Fibroblast of lung (primary cell): Measurements from ENCODE around the gene FERMT2. TPM values are rescaled to one million over a fixed set of nuclear protein-coding genes. Genes with fewer than 3 reads are reported as not detected.

Experiments
- DNase-seq, 2 donors: peaks; one replicate each; pipeline versions ENCODE4 v3.0.0 to v3.0.0-alpha.2; 2010; ENCODE audit warnings: low read depth in 2 of 2
- H2AFZ ChIP-seq: 2 replicates; pipeline ENCODE4 v1.5.1; 2012; ENCODE audit warnings: low read length, control low read depth, inconsistent platforms
- H3K27ac ChIP-seq: 2 replicates; pipeline ENCODE4 v1.5.1; 2011; ENCODE audit warnings: low read length, control low read depth; ENCODE audit not compliant: insufficient read depth
- H3K27me3 ChIP-seq: 2 replicates; pipeline ENCODE4 v1.5.1; 2011; ENCODE audit warnings: mild to moderate bottlenecking, low read length; ENCODE audit not compliant: control insufficient read depth, insufficient read depth
- H3K36me3 ChIP-seq: 2 replicates; pipeline ENCODE4 v1.5.1; 2011; ENCODE audit warnings: low read length; ENCODE audit not compliant: control insufficient read depth, insufficient read depth
- H3K4me1 ChIP-seq: 2 replicates; pipeline ENCODE4 v1.5.1; 2011; ENCODE audit warnings: low read length; ENCODE audit not compliant: control insufficient read depth, insufficient read depth; ENCODE audit errors: extremely low read depth
- H3K4me2 ChIP-seq: 2 replicates; pipeline ENCODE4 v1.5.1; 2011; ENCODE audit warnings: low read length, control low read depth; ENCODE audit not compliant: insufficient read depth; ENCODE audit errors: extremely low read depth
- H3K4me3 ChIP-seq, 4 experiments: fragments of 200-600 bp in 1 of 4; sonication (generic) in 1 of 4; replicated peaks in 1 of 4; 2 replicates each; pipeline ENCODE4 v1.5.1; 2011 to 2016; ENCODE audit warnings: low read length in 4 of 4, low read depth in 3 of 4, mild to moderate bottlenecking in 3 of 4, control low read depth in 2 of 4, inconsistent platforms in 1 of 4, mixed read lengths in 1 of 4; ENCODE audit not compliant: insufficient read depth in 1 of 4; ENCODE audit errors: control extremely low read depth in 1 of 4
- H3K79me2 ChIP-seq: 2 replicates; pipeline ENCODE4 v1.5.1; 2012; ENCODE audit warnings: mild to moderate bottlenecking, low read length, inconsistent platforms; ENCODE audit not compliant: control insufficient read depth, insufficient read depth
- H3K9ac ChIP-seq: 2 replicates; pipeline ENCODE4 v1.5.1; 2011; ENCODE audit warnings: mild to moderate bottlenecking, low read length, control low read depth; ENCODE audit not compliant: insufficient read depth
- H3K9me3 ChIP-seq: 2 replicates; pipeline ENCODE4 v1.5.1; 2012; ENCODE audit warnings: low read depth, low read length; ENCODE audit not compliant: control insufficient read depth, insufficient read depth
- H4K20me1 ChIP-seq: 2 replicates; pipeline ENCODE4 v1.5.1; 2011; ENCODE audit warnings: low read length; ENCODE audit not compliant: control insufficient read depth, insufficient read depth; ENCODE audit errors: extremely low read depth
- EZH2 ChIP-seq: IDR thresholded peaks from 2 replicates; pipeline ENCODE4 v1.5.1; 2012; ENCODE audit warnings: low read length, control low read depth, mild to moderate bottlenecking; ENCODE audit errors: missing control alignments
- polyA plus RNA-seq, 2 donors: library from polyadenylated mRNA; depleted of rRNA in 1 of 2; stranded (reverse) in 1 of 2; unstranded in 1 of 2; fragments of >200 nt; gene quantifications; 2 replicates each; pipeline ENCODE4 v1.2.1, GENCODE V29; 2011 to 2012; ENCODE audit warnings: missing spikeins in 1 of 2
- total RNA-seq: library from RNA; depleted of rRNA; stranded (reverse); fragments of >200 nt; gene quantifications from 2 replicates; pipeline ENCODE4 v1.2.1, GENCODE V29; 2014
- TF ChIP-seq, protein P1 (sequence below), 2 donors: IDR thresholded peaks in 1 of 2; conservative IDR thresholded peaks in 1 of 2; 1 replicate in 1 of 2; 2 replicates in 1 of 2; pipeline ENCODE4 v1.5.1; 2011 to 2012; ENCODE audit warnings: low read length in 2 of 2, control low read depth in 1 of 2, inconsistent platforms in 1 of 2, low read depth in 1 of 2, mild to moderate bottlenecking in 1 of 2

Gene FERMT2
- total and polyA plus RNA-seq, 2 donors (not counting 1 experiment from before 2014, with no cell fraction given), result 111 to 439 TPM

DNA sequence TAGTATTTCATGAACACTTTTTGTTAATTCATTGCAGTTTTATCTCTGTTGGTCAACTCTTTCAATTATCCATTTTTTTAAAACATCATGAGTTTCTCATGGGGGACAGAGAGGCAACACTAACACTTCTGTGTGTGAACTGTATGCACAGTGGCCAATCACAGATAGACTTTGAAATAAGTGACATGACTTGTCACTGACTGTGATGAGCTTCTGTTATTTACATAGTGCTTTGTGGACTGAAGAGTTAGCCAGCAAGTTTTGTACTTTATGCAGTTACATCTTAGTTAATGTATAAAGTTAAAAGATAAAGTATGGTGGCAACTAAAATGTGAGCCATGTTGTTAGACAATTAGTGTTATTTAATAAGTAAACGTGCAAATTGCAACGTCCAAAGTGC lies 16.1 kb downstream of the FERMT2 start:
- Histone ChIP-seq H3K79me2 (peaks cover 96% of the 10 kb centered on the region), H4K20me1 (peaks cover 17% of the 10 kb centered on the region), H3K4me1 (peaks cover 7% of the 10 kb centered on the region), H3K27ac (no peak overlapping the region), H3K4me2 (no peak overlapping the region), H2AFZ (no peak overlapping the region), H3K9me3 (no peaks in the 10 kb centered on the region), H3K9ac (no peak overlapping the region), H3K27me3 (no peaks in the 10 kb centered on the region), H3K4me3 (no peak overlapping the region), H3K36me3 (no peaks in the 10 kb centered on the region)
- no peak for DNase-seq
- TF ChIP-seq EZH2, result no peak
- TF ChIP-seq, protein P1, sequence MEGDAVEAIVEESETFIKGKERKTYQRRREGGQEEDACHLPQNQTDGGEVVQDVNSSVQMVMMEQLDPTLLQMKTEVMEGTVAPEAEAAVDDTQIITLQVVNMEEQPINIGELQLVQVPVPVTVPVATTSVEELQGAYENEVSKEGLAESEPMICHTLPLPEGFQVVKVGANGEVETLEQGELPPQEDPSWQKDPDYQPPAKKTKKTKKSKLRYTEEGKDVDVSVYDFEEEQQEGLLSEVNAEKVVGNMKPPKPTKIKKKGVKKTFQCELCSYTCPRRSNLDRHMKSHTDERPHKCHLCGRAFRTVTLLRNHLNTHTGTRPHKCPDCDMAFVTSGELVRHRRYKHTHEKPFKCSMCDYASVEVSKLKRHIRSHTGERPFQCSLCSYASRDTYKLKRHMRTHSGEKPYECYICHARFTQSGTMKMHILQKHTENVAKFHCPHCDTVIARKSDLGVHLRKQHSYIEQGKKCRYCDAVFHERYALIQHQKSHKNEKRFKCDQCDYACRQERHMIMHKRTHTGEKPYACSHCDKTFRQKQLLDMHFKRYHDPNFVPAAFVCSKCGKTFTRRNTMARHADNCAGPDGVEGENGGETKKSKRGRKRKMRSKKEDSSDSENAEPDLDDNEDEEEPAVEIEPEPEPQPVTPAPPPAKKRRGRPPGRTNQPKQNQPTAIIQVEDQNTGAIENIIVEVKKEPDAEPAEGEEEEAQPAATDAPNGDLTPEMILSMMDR (conservative IDR thresholded peaks at IDR 0.05 in 1 of 2, IDR thresholded peaks at IDR 0.05 in 1 of 2; ENCODE audit: low read depth in 1 of 2, low read length in 2 of 2), result no peak

DNA sequence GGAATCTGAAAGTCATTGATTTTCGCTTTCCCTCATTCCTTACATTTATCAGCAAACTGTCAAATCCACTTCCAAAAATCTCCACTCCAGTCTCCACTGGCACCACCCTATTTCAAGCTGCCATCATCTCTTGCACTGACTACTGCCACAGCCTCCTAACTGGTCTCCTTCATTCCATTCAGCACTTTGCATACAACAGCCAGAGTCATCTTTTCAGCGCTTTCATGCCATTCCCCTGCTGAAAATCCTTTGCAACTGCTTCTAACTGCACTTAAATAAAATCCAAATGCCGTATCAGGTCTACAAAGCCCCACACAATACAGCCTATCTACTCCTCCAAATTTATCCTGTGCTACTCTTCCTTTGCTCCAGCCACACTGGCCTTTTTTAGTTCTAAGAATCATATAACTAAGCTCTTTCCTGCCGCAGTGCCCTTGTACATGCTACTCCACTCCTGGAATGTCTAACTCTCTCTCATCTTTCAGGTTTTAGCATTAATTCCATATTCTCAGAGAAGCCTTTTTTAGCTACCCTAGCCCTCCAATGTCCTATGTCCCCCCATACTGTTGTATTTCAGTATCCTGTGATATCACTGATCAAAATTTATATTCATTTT lies 21.6 kb downstream of the FERMT2 start:
- Histone ChIP-seq H3K27ac (no peak overlapping the region), H3K4me1 (peaks cover 13% of the 10 kb centered on the region), H2AFZ (no peak overlapping the region), H3K9me3 (no peaks in the 10 kb centered on the region), H3K4me2 (no peak overlapping the region), H3K79me2 (peaks cover 97% of the 10 kb centered on the region), H4K20me1 (peaks cover 10% of the 10 kb centered on the region), H3K36me3 (no peaks in the 10 kb centered on the region), H3K9ac (no peak overlapping the region), H3K27me3 (no peaks in the 10 kb centered on the region), H3K4me3 (no peak overlapping the region)
- no peak for TF ChIP-seq EZH2
- TF ChIP-seq, protein P1 (conservative IDR thresholded peaks at IDR 0.05 in 1 of 2, IDR thresholded peaks at IDR 0.05 in 1 of 2; ENCODE audit: low read depth in 1 of 2, low read length in 2 of 2), result no peak
- DNase-seq, result no peak

DNA sequence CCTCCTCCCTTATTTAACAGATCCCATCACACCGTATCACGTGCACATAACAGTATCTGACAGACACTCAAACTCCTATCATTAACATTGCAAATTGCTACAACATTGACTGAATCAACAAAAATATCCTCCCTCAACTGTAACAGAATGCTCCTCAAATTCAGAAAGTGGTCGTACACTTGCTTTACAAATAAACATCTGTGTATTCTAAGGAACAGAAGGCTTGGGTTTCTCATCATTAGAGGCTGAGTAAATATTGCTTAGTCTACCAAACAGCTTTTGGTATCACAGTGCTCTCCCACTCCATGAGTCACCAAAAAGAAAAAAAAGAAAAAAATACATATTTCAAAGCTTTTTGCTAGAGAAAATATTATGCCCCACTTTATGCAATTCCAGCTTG lies 23.9 kb downstream of the FERMT2 start:
- Histone ChIP-seq H2AFZ (no peak overlapping the region), H3K79me2 (peaks cover 99% of the 10 kb centered on the region), H3K9ac (no peak overlapping the region), H4K20me1 (peaks cover 11% of the 10 kb centered on the region), H3K9me3 (no peaks in the 10 kb centered on the region), H3K4me1 (peaks cover 18% of the 10 kb centered on the region), H3K27ac (no peak overlapping the region), H3K4me2 (peak overlapping the region; percentile 38), H3K36me3 (no peaks in the 10 kb centered on the region), H3K4me3 (no peak overlapping the region), H3K27me3 (no peaks in the 10 kb centered on the region)
- TF ChIP-seq, protein P1 (conservative IDR thresholded peaks at IDR 0.05 in 1 of 2, IDR thresholded peaks at IDR 0.05 in 1 of 2; ENCODE audit: low read depth in 1 of 2, low read length in 2 of 2), result no peak
- no peak for TF ChIP-seq EZH2
- peak; percentile 56 to 79 for DNase-seq
